AG09319 (cell line): ENCODE measurements around the gene SPAG5.

Source experiments
- DNase-seq: peaks from one replicate; pipeline ENCODE4 v3.0.0-alpha.2; 2010; ENCODE audit warnings: low read depth; ENCODE audit errors: extremely low read depth
- TF ChIP-seq, protein P1 (sequence below): IDR thresholded peaks from 2 replicates; pipeline ENCODE4 v1.5.1; 2011; ENCODE audit warnings: low read depth, mild to moderate bottlenecking, inconsistent platforms, low read length, moderate library complexity

Gene SPAG5

DNA sequence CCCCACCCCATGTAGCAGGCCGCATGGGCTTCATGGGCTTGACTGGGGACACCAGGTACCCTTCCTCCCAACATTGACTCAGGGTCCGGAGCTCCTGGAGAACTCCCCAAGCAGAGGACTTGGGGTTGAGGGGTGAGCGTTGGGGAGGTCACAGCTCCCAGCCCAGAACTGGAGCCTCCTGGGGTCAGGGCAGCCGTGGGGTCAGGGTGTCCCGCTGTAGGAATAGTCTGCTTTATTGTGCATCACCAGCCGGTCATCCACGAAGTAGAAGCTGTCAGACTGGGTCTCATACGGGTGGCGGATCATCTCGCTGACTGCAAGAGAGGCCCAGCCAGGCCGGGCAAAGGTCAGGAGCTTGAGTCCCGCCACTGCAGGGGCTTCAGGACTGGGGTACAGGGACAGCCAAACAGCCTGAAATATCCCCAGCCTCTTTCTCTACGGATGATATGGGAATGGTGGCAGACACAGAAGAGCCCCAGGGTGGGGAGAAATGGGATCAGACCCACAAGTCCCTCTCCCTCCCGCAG lies 51.7 kb downstream of the SPAG5 start:
- TF ChIP-seq, protein P1, sequence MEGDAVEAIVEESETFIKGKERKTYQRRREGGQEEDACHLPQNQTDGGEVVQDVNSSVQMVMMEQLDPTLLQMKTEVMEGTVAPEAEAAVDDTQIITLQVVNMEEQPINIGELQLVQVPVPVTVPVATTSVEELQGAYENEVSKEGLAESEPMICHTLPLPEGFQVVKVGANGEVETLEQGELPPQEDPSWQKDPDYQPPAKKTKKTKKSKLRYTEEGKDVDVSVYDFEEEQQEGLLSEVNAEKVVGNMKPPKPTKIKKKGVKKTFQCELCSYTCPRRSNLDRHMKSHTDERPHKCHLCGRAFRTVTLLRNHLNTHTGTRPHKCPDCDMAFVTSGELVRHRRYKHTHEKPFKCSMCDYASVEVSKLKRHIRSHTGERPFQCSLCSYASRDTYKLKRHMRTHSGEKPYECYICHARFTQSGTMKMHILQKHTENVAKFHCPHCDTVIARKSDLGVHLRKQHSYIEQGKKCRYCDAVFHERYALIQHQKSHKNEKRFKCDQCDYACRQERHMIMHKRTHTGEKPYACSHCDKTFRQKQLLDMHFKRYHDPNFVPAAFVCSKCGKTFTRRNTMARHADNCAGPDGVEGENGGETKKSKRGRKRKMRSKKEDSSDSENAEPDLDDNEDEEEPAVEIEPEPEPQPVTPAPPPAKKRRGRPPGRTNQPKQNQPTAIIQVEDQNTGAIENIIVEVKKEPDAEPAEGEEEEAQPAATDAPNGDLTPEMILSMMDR: no peak
- DNase-seq: no peak

DNA sequence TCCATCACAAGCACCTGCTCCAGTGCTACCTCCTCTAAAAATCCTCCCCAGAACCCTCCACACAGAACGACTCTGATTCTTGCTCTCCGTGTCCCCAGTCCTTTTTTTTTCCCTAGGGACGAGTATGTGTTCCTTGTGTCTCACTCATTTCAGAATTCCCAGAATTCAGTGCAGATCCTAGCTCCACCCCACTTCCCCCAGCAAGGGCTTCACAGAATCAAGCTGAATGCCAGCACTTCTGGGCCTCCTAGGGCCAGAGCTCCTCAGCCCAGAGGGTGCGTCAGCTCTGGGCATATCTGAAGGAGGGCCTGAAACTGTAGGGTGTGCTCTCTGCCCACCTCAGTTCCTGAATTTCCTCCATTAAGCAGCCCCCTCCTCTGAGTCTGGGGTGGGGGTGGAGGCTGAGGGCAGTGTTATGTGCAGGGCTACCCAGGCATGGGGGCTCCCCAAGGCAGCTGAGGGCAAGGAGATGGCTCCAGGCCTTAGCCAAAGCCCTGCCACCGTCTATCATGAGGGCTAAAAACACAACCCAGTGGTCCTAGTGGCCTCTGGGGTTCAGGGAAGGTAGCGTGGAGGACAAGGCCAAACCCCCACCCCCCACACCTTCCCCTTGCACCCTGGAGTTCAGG lies 52.9 kb downstream of the SPAG5 start:
- TF ChIP-seq, protein P1: no peak
- DNase-seq: no peak

DNA sequence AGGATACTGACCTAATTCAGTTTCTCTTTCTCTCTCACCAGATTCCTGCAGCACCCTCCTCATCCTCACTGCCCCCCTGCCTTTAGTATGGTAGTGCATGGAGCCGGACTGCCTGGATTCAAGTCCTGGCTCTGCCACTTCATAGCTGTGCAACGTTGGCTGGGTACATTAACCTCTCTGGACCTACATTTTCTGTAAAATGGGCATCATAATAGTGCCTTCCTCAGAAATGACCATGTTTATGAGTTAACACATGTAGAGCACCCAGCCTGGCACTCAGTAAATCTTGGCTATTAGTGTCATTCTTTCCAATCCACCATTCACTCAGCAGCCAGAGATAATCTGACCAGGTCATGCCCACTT lies 53.7 kb downstream of the SPAG5 start:
- no peak for DNase-seq
- TF ChIP-seq, protein P1: no peak

DNA sequence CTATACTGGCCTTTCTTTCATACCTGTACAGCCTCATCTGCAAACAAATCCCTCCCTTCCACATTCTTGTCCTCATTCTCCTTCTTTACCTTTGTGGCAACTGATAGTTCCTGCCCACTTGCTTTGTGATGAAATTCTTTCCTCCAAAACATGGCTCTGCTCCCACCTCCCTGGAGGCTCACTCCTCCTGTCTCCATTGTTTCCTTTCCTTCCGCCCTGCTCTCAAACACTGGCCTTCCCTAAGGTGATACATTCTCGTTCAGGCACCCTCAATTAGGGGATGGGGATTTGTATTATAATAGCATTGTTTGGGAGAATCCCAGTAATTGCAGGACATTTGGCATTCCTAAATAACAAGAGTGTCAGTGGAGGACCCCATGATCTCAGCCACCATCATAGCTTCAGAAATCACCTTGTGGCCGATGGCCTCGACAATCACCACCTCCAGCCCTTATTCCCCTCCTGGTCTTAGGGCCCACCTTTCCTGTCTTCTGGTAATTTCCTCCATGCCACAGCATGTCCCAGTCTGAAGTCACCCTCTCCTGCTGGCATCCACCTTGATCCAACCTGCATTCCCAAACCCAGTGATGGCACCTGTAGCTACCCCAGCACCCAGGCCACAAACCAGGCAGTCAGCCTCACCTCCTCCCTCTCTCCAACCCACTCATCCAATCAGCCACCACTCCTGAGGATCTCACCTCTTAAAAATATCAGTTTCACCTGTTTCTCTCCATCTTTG lies 54.3 kb downstream of the SPAG5 start:
- TF ChIP-seq, protein P1: no peak
- no peak for DNase-seq

DNA sequence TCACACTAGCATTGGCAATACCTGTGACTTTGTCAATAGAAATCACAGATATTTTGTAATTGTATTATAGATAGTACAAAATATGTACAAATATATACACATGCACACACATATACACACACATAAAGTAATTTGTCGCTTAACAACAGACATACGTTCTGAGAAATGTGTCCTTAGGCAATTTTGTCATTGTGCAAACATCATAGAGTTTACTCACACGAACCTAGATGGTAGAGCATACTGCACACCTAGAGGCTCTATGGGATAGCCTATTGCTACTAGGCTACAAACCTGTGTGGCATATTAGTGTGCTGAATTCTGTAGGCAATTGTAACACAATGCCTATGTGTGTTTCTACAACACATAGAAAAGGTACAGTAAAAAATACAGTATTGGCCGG lies 57.4 kb downstream of the SPAG5 start:
- no peak for DNase-seq
- TF ChIP-seq, protein P1: no peak

DNA sequence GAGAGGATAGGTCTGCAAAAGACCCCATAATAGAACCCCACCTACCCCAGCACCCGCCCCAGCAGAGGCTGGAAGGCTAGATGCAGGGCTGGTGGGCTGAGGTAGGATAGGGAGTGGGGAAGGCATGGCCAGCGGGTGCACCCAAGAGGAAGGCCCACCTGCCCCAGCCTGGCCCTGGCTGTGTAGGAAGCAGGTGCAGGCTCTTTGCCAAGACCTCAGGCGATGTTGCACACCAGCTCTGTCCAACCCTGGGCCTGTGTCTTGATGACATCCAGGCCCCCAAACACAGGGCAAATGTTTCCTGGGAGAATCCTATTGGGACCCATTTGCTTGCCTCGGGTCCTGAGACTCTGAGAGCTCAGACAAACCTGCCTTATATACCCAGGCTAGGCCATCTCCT lies 58.6 kb downstream of the SPAG5 start:
- DNase-seq: no peak
- TF ChIP-seq, protein P1: no peak

DNA sequence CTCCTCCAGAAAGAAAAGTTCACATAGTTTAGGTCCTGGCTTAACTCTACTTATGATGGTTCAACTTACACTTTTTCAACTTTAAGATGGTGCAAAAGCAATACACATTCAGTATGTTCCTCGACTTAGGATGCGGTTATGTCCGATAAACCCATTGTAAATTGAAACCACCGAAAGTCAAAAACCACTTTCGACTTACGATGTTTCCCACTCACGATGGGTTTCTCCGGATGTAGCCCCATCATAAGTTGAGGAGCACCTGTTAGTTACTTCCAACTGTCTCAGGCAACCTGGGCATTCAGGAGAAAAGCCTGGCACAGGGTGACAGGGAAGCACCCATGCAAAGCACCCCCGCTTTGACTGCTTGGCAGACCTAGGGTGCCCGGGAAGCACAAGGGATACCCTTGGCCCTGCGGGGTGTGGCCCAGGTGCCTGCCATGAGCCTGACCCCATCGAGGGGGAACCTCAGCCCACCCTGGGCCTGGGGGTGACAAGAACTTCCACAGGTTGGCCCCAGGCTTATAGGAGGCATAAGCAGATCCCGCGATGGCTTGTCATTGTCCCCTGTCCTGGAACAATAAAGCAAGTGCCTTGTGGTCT lies 60.4 kb downstream of the SPAG5 start:
- DNase-seq: no peak
- TF ChIP-seq, protein P1: no peak
